Measurements from ENCODE around the gene RAD51B.

RAD51B gene

GRCh38 chr14:68463705-68464374 is 644.3 kb downstream of the RAD51B start:
- Mint-ChIP-seq H3K9me3 (no peaks in the 10 kb centered on the region), H3K4me1 (peaks cover 51% of the 10 kb centered on the region), H3K4me3 (no peak overlapping the region), H3K36me3 (ENCODE audit: low read depth) (no peaks in the 10 kb centered on the region), H3K27ac (peak overlapping the region; percentile 27 to 67 (median 58)), H3K27me3 (ENCODE audit: low read depth) (no peaks in the 10 kb centered on the region)
- TF ChIP-seq CTCF (IDR thresholded peaks at IDR 0.05; ENCODE audit: unreplicated experiment in 3 of 3): no peak

- H3K27ac Mint-ChIP-seq: peak overlapping the region; percentile 27 to 67 (median 58)
- H3K36me3 Mint-ChIP-seq (ENCODE audit: low read depth): no peaks in the 10 kb centered on the region
- H3K27me3 Mint-ChIP-seq (ENCODE audit: low read depth): no peaks in the 10 kb centered on the region
- H3K4me3 Mint-ChIP-seq: no peak overlapping the region
- peaks cover 50% of the 10 kb centered on the region for H3K4me1 Mint-ChIP-seq
- TF ChIP-seq CTCF (IDR thresholded peaks at IDR 0.05; ENCODE audit: unreplicated experiment in 3 of 3): no peak
- no peaks in the 10 kb centered on the region for H3K9me3 Mint-ChIP-seq
Observed at GRCh38 chr14:68464711-68465110, 645.1 kb downstream of the RAD51B start.

GRCh38 chr14:68466491-68466977 is 647.0 kb downstream of the RAD51B start:
- no peaks in the 10 kb centered on the region for H3K9me3 Mint-ChIP-seq
- no peaks in the 10 kb centered on the region for H3K36me3 Mint-ChIP-seq (ENCODE audit: low read depth)
- peaks cover 49% of the 10 kb centered on the region for H3K4me1 Mint-ChIP-seq
- peak overlapping the region in 1 of 3 experiments; percentile 69 for H3K27ac Mint-ChIP-seq
- no peak overlapping the region for H3K4me3 Mint-ChIP-seq
- no peaks in the 10 kb centered on the region for H3K27me3 Mint-ChIP-seq (ENCODE audit: low read depth)
- TF ChIP-seq CTCF (IDR thresholded peaks at IDR 0.05; ENCODE audit: unreplicated experiment in 3 of 3): no peak

GRCh38 chr14:68467425-68467824 is 647.8 kb downstream of the RAD51B start:
- no peak for TF ChIP-seq CTCF (IDR thresholded peaks at IDR 0.05; ENCODE audit: unreplicated experiment in 3 of 3)
- H3K36me3 Mint-ChIP-seq (ENCODE audit: low read depth): no peaks in the 10 kb centered on the region
- peaks cover 45% of the 10 kb centered on the region for H3K4me1 Mint-ChIP-seq

GRCh38 chr14:68468437-68469207 is 649.0 kb downstream of the RAD51B start:
- no peak for TF ChIP-seq CTCF (IDR thresholded peaks at IDR 0.05; ENCODE audit: unreplicated experiment in 3 of 3)
- H3K4me3 Mint-ChIP-seq: no peak overlapping the region
- H3K27me3 Mint-ChIP-seq (ENCODE audit: low read depth): no peaks in the 10 kb centered on the region
- H3K9me3 Mint-ChIP-seq: no peaks in the 10 kb centered on the region
- H3K27ac Mint-ChIP-seq: peak overlapping the region; percentile 24 to 84 (median 32)
- peaks cover 46% of the 10 kb centered on the region for H3K4me1 Mint-ChIP-seq
- H3K36me3 Mint-ChIP-seq (ENCODE audit: low read depth): no peaks in the 10 kb centered on the region

More at GRCh38 chr14:68467425-68467824, 647.8 kb downstream of the RAD51B start:
- no peak overlapping the region for H3K27ac Mint-ChIP-seq
- H3K9me3 Mint-ChIP-seq: no peaks in the 10 kb centered on the region
- H3K4me3 Mint-ChIP-seq: no peak overlapping the region
- no peaks in the 10 kb centered on the region for H3K27me3 Mint-ChIP-seq (ENCODE audit: low read depth)

Data from nephron (organoid).